Neural cell (in vitro differentiated cells): ENCODE measurements around the gene TMPRSS4. TPM values are rescaled to one million over a fixed set of nuclear protein-coding genes. Genes with fewer than 3 reads are reported as not detected.

Experiments
- H2AFZ ChIP-seq: fragments of 200-600, 300-800 bp; sonication (generic), shearing (Covaris generic); 2 replicates; pipeline ENCODE4 v1.6.0; 2014; ENCODE audit warnings: low read depth, mild to moderate bottlenecking, antibody characterized with exemption, low read length, moderate library complexity
- H3F3A ChIP-seq: fragments of 200-600 bp; shearing (Covaris generic); 2 replicates; pipeline ENCODE4 v1.6.1; 2016; ENCODE audit warnings: mild to moderate bottlenecking, moderate library complexity, mixed read lengths, antibody characterized with exemption, low read length; ENCODE audit not compliant: insufficient read depth, poor library complexity, severe bottlenecking
- H3K27ac ChIP-seq: fragments of 200-600, 300-800 bp; sonication (generic), shearing (Covaris generic); 2 replicates; pipeline ENCODE4 v1.5.1; 2014; ENCODE audit warnings: mild to moderate bottlenecking, low read length, moderate library complexity
- H3K27me3 ChIP-seq: fragments of 300-800, 200-600 bp; sonication (generic), shearing (Covaris generic); 2 replicates; pipeline ENCODE4 v1.6.0; 2014; ENCODE audit warnings: mild to moderate bottlenecking, low read depth, low read length, moderate library complexity; ENCODE audit not compliant: insufficient read depth
- H3K36me3 ChIP-seq: fragments of 300-800, 200-600 bp; sonication (generic), shearing (Covaris generic); 2 replicates; pipeline ENCODE4 v1.5.1; 2014; ENCODE audit warnings: mild to moderate bottlenecking, antibody characterized with exemption, low read length, moderate library complexity; ENCODE audit not compliant: insufficient read depth
- H3K4me2 ChIP-seq: fragments of 300-800, 200-600 bp; sonication (generic), shearing (Covaris generic); 2 replicates; pipeline ENCODE4 v1.6.0; 2014; ENCODE audit warnings: mild to moderate bottlenecking, low read length
- H3K4me3 ChIP-seq: fragments of 300-800, 200-600 bp; sonication (generic), shearing (Covaris generic); 2 replicates; pipeline ENCODE4 v1.5.1; 2014; ENCODE audit warnings: mild to moderate bottlenecking, low read length, moderate library complexity
- H3K79me2 ChIP-seq: fragments of 200-600 bp; shearing (Covaris generic); replicated peaks from 2 replicates; pipeline ENCODE4 v1.6.0; 2014; ENCODE audit warnings: mild to moderate bottlenecking, low read length, moderate library complexity; ENCODE audit not compliant: insufficient read depth
- H3K9ac ChIP-seq: fragments of 300-800, 200-600 bp; sonication (generic), shearing (Covaris generic); 2 replicates; pipeline ENCODE4 v1.6.1; 2016; ENCODE audit warnings: mild to moderate bottlenecking, low read length, mixed read lengths
- H3K9me2 ChIP-seq: fragments of 200-600 bp; shearing (Covaris generic); 2 replicates; pipeline ENCODE4 v1.6.1; 2016; ENCODE audit warnings: mild to moderate bottlenecking, low read length, mixed read lengths; ENCODE audit not compliant: insufficient read depth
- H3K9me3 ChIP-seq: fragments of 200-600, 300-800 bp; sonication (generic), shearing (Covaris generic); 2 replicates; pipeline ENCODE4 v1.6.1; 2016; ENCODE audit warnings: mild to moderate bottlenecking, mixed run types, low read length, moderate library complexity, mixed read lengths
- H4K20me1 ChIP-seq: fragments of 200-600 bp; shearing (Covaris generic); 2 replicates; pipeline ENCODE4 v1.6.1; 2016; ENCODE audit warnings: mild to moderate bottlenecking, mixed run types; ENCODE audit not compliant: insufficient read depth
- EP300 ChIP-seq: fragments of 450-650 bp; conservative IDR thresholded peaks from 2 replicates; pipeline ENCODE4 v1.6.1; 2014; ENCODE audit warnings: antibody characterized with exemption, mild to moderate bottlenecking, moderate library complexity; ENCODE audit not compliant: poor library complexity, severe bottlenecking
- EZH2 ChIP-seq: fragments of 200-600, 300-800 bp; shearing (Covaris generic), sonication (generic); IDR thresholded peaks from 2 replicates; pipeline ENCODE4 v1.6.1; 2014; ENCODE audit warnings: antibody characterized with exemption, low read length, borderline replicate concordance, mild to moderate bottlenecking; ENCODE audit not compliant: insufficient read depth, poor library complexity, severe bottlenecking
- MXI1 ChIP-seq: fragments of 450-650 bp; conservative IDR thresholded peaks from 2 replicates; pipeline ENCODE4 v1.6.1; 2014; ENCODE audit warnings: antibody characterized with exemption, mild to moderate bottlenecking; ENCODE audit not compliant: poor library complexity, severe bottlenecking
- POLR2AphosphoS5 ChIP-seq: IDR thresholded peaks from 2 replicates; pipeline ENCODE4 v1.6.1; 2012
- RAD21 ChIP-seq: fragments of 450-650 bp; conservative IDR thresholded peaks from 2 replicates; pipeline ENCODE4 v1.6.1; 2014; ENCODE audit warnings: antibody characterized with exemption, mild to moderate bottlenecking, moderate library complexity
- SMC3 ChIP-seq: fragments of 450-650 bp; conservative IDR thresholded peaks from 2 replicates; pipeline ENCODE4 v1.6.1; 2014; ENCODE audit warnings: antibody characterized with exemption, mild to moderate bottlenecking, moderate library complexity; ENCODE audit not compliant: poor library complexity
- TAF1 ChIP-seq: IDR thresholded peaks from 2 replicates; pipeline ENCODE4 v1.6.1; 2012; ENCODE audit warnings: low read depth
- polyA plus RNA-seq: library from polyadenylated mRNA; depleted of rRNA; stranded (reverse); fragments of >200 nt; gene quantifications from 2 replicates; pipeline ENCODE4 v1.2.3, GENCODE V29; 2014
- TF ChIP-seq, protein P1 (sequence below): fragments of 450-650 bp; IDR thresholded peaks from 2 replicates; pipeline ENCODE4 v1.5.1; 2014; ENCODE audit warnings: antibody characterized with exemption, mild to moderate bottlenecking, moderate library complexity; ENCODE audit not compliant: poor library complexity, severe bottlenecking
- TF ChIP-seq, protein P2 (sequence below): IDR thresholded peaks from 2 replicates; pipeline ENCODE4 v1.6.1; 2012; ENCODE audit warnings: borderline replicate concordance

Gene TMPRSS4
- polyA plus RNA-seq, 1 donor from 2014 or later: not detected

DNA sequence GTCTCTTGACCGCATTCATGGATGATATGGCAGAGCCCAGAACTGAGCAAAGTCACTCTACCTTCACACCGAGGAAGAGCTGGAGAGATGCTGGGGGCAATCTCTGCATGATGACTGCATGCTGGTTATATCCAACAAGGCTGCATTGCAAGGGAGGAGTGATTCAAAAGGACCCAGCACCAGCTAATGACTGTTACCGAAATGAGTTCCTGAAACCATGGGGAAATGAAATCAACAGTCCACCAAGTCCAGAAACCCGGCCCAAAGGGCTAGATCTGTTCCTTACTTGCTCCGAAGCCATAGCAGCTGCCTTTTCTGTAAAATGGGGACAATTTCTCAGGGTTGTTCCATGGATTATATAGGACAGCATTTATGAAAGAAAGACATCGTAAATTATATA lies 11.1 kb downstream of the TMPRSS4 start:
- Histone ChIP-seq H2AFZ (no peak overlapping the region), H4K20me1 (no peaks in the 10 kb centered on the region), H3K4me2 (no peak overlapping the region), H3K4me3 (no peak overlapping the region), H3K36me3 (no peaks in the 10 kb centered on the region), H3K9me3 (peaks cover 12% of the 10 kb centered on the region), H3K27me3 (no peaks in the 10 kb centered on the region), H3K27ac (no peak overlapping the region), H3F3A (no peaks in the 10 kb centered on the region), H3K79me2 (no peaks in the 10 kb centered on the region), H3K9me2 (no peaks in the 10 kb centered on the region), H3K9ac (no peak overlapping the region)
- TF ChIP-seq POLR2AphosphoS5 (no peak), SMC3 (no peak), EZH2 (no peak), TAF1 (no peak), RAD21 (no peak), MXI1 (no peak), EP300 (no peak)
- TF ChIP-seq, protein P1, sequence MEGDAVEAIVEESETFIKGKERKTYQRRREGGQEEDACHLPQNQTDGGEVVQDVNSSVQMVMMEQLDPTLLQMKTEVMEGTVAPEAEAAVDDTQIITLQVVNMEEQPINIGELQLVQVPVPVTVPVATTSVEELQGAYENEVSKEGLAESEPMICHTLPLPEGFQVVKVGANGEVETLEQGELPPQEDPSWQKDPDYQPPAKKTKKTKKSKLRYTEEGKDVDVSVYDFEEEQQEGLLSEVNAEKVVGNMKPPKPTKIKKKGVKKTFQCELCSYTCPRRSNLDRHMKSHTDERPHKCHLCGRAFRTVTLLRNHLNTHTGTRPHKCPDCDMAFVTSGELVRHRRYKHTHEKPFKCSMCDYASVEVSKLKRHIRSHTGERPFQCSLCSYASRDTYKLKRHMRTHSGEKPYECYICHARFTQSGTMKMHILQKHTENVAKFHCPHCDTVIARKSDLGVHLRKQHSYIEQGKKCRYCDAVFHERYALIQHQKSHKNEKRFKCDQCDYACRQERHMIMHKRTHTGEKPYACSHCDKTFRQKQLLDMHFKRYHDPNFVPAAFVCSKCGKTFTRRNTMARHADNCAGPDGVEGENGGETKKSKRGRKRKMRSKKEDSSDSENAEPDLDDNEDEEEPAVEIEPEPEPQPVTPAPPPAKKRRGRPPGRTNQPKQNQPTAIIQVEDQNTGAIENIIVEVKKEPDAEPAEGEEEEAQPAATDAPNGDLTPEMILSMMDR: no peak
- TF ChIP-seq, protein P2, sequence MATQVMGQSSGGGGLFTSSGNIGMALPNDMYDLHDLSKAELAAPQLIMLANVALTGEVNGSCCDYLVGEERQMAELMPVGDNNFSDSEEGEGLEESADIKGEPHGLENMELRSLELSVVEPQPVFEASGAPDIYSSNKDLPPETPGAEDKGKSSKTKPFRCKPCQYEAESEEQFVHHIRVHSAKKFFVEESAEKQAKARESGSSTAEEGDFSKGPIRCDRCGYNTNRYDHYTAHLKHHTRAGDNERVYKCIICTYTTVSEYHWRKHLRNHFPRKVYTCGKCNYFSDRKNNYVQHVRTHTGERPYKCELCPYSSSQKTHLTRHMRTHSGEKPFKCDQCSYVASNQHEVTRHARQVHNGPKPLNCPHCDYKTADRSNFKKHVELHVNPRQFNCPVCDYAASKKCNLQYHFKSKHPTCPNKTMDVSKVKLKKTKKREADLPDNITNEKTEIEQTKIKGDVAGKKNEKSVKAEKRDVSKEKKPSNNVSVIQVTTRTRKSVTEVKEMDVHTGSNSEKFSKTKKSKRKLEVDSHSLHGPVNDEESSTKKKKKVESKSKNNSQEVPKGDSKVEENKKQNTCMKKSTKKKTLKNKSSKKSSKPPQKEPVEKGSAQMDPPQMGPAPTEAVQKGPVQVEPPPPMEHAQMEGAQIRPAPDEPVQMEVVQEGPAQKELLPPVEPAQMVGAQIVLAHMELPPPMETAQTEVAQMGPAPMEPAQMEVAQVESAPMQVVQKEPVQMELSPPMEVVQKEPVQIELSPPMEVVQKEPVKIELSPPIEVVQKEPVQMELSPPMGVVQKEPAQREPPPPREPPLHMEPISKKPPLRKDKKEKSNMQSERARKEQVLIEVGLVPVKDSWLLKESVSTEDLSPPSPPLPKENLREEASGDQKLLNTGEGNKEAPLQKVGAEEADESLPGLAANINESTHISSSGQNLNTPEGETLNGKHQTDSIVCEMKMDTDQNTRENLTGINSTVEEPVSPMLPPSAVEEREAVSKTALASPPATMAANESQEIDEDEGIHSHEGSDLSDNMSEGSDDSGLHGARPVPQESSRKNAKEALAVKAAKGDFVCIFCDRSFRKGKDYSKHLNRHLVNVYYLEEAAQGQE: no peak

DNA sequence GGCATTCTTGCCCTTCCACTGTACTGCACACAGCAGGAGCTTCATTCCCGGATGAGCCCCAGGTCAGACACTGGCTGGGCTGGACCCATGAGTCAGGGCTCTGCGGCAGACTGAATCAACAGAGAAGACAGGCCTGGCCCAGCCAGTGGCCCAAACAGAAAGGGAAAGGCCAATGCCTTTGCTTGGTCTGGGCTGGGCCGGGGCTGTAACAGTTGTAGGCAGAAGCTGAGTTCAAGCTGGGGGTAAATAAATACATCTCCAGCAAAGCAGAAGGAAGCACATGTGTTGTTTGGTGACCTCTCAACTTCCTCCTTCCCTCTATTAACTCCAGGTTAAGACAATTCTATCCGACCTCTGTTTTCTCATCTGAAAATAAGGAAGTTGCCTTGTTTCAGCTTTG lies 11.7 kb downstream of the TMPRSS4 start:
- Histone ChIP-seq H3K27ac (no peak overlapping the region), H3K9ac (no peak overlapping the region), H4K20me1 (no peaks in the 10 kb centered on the region), H3K4me2 (no peak overlapping the region), H3K4me3 (no peak overlapping the region), H3K27me3 (no peaks in the 10 kb centered on the region), H2AFZ (no peak overlapping the region), H3K9me2 (no peaks in the 10 kb centered on the region), H3K79me2 (no peaks in the 10 kb centered on the region), H3F3A (no peaks in the 10 kb centered on the region), H3K36me3 (no peaks in the 10 kb centered on the region), H3K9me3 (peaks cover 12% of the 10 kb centered on the region)
- TF ChIP-seq, protein P2: no peak
- TF ChIP-seq TAF1 (no peak), POLR2AphosphoS5 (no peak), EP300 (no peak), MXI1 (no peak), RAD21 (no peak), SMC3 (no peak), EZH2 (no peak)
- TF ChIP-seq, protein P1: no peak
